Natural killer cell (primary cell): ENCODE measurements around the gene IL10RA. TPM values are rescaled to one million over a fixed set of nuclear protein-coding genes. Genes with fewer than 3 reads are reported as not detected.

ENCODE experiments used
- ATAC-seq, 3 donors: fragments of 150-1000 bp in 2 of 3; fragments of 200-7000 bp in 1 of 3; cut with Tn5 transposase; 1 replicate in 1 of 3; 2 replicates in 2 of 3; pipeline ENCODE4 v1.10.0; 2021; ENCODE audit warnings: mild to moderate bottlenecking in 2 of 3, moderate library complexity in 2 of 3
- DNase-seq, 2 donors: peaks; one replicate each; pipeline versions ENCODE4 v3.0.0 to v3.0.0-alpha.2; 2013 to 2021; ENCODE audit warnings: mixed read lengths in 1 of 2
- H3K27ac ChIP-seq: one replicate; pipeline ENCODE4 v1.5.1; 2013; ENCODE audit warnings: mild to moderate bottlenecking, low read length
- H3K27me3 ChIP-seq: one replicate; pipeline ENCODE4 v1.6.1; 2013; ENCODE audit warnings: low read length; ENCODE audit not compliant: control insufficient read depth, insufficient read depth
- H3K36me3 ChIP-seq: one replicate; pipeline ENCODE4 v1.6.1; 2013; ENCODE audit warnings: low read length; ENCODE audit not compliant: control insufficient read depth, insufficient read depth
- H3K4me1 ChIP-seq: one replicate; pipeline ENCODE4 v1.6.1; 2013; ENCODE audit warnings: low read length; ENCODE audit not compliant: control insufficient read depth, insufficient read depth
- H3K4me3 ChIP-seq: one replicate; pipeline ENCODE4 v1.5.1; 2013; ENCODE audit warnings: low read length
- H3K9me3 ChIP-seq: one replicate; pipeline ENCODE4 v1.6.1; 2013; ENCODE audit warnings: low read length; ENCODE audit not compliant: control insufficient read depth, insufficient read depth
- H3K27ac Mint-ChIP-seq, 2 donors: one replicate each; pipeline ENCODE4 v1.8.0; 2022; ENCODE audit warnings: mild to moderate bottlenecking in 2 of 2, mixed read lengths in 2 of 2, moderate library complexity in 1 of 2
- H3K27me3 Mint-ChIP-seq, 2 donors: one replicate each; pipeline ENCODE4 v1.8.0; 2022; ENCODE audit warnings: low read depth in 2 of 2, mixed read lengths in 2 of 2
- H3K36me3 Mint-ChIP-seq: one replicate; pipeline ENCODE4 v1.8.0; 2022; ENCODE audit warnings: mixed read lengths
- H3K4me1 Mint-ChIP-seq, 2 donors: one replicate each; pipeline ENCODE4 v1.8.0; 2022; ENCODE audit warnings: mixed read lengths in 2 of 2
- H3K4me3 Mint-ChIP-seq: one replicate; pipeline ENCODE4 v1.8.0; 2022; ENCODE audit warnings: mild to moderate bottlenecking, moderate library complexity, mixed read lengths
- H3K9me3 Mint-ChIP-seq, 2 donors: one replicate each; pipeline ENCODE4 v1.8.0; 2022; ENCODE audit warnings: mixed read lengths in 2 of 2
- CTCF ChIP-seq: fragments of 200-600 bp; IDR thresholded peaks from one replicate; pipeline ENCODE4 v1.8.0; 2022; ENCODE audit warnings: antibody characterized with exemption
- WGBS: methylation state at CpG from one replicate; pipeline ENCODE4 v1.1.7; 2013; ENCODE audit warnings: missing lambda C conversion rate; ENCODE audit not compliant: insufficient coverage; 5-methylcytosine and 5-hydroxymethylcytosine counted together
- intact Hi-C: fragments of 100-400 bp; cut with micrococcal nuclease; formaldehyde crosslinking; loops from one replicate; pipeline ENCODE4 v1.14.2; 2022
- total RNA-seq, 4 donors: library from RNA; stranded (reverse); fragments of 120-200 nt in 1 of 4; gene quantifications; one replicate each; pipeline versions ENCODE4 v1.2.3 to v1.2.4, GENCODE V29; 2013 to 2022

IL10RA gene
- total RNA-seq, 3 donors from 2014 or later (not counting 1 experiment from before 2014, with no cell fraction given) = 263 to 286 (median 268) TPM

GRCh38 chr11:118003456-118003855 lies 17.3 kb downstream of the IL10RA start:
- H3K27ac ChIP-seq = peak overlapping the region; percentile 75
- peaks cover 90 to 96% of the 10 kb centered on the region in 2 donors for H3K4me1 Mint-ChIP-seq
- H3K36me3 ChIP-seq = peaks cover 31% of the 10 kb centered on the region
- no peaks in the 10 kb centered on the region for H3K9me3 ChIP-seq
- no peak for ATAC-seq
- peak overlapping the region; percentile 93 to 97 for H3K27ac Mint-ChIP-seq
- WGBS = 50% methylated on average over 2 of the region's 4 CpGs
- DNase-seq = peak in 1 of 2 donors; percentile 28
- H3K9me3 Mint-ChIP-seq = peaks cover 0 to 6% of the 10 kb centered on the region in 2 donors
- intact Hi-C loops = loop anchor here (10.0 kb wide), 1 partner anchor 221 kb away; the partner anchor contains the start of gene JAML
- peaks cover 99% of the 10 kb centered on the region for H3K4me1 ChIP-seq
- TF ChIP-seq CTCF = no peak
- H3K36me3 Mint-ChIP-seq = peaks cover 2% of the 10 kb centered on the region
- H3K27me3 Mint-ChIP-seq = no peaks in the 10 kb centered on the region
- H3K4me3 Mint-ChIP-seq = peak overlapping the region; percentile 87
- no peaks in the 10 kb centered on the region for H3K27me3 ChIP-seq
- no peak overlapping the region for H3K4me3 ChIP-seq

- Mint-ChIP-seq H3K27me3 (no peaks in the 10 kb centered on the region), H3K4me3 (peak overlapping the region; percentile 87), H3K9me3 (peaks cover 0 to 6% of the 10 kb centered on the region in 2 donors), H3K36me3 (no peaks in the 10 kb centered on the region), H3K4me1 (peaks cover 96 to 100% of the 10 kb centered on the region in 2 donors), H3K27ac (peak overlapping the region; percentile 93 to 97)
- Histone ChIP-seq H3K27me3 (no peaks in the 10 kb centered on the region), H3K36me3 (peaks cover 18% of the 10 kb centered on the region), H3K9me3 (no peaks in the 10 kb centered on the region), H3K4me1 (peaks cover 99% of the 10 kb centered on the region), H3K4me3 (no peak overlapping the region), H3K27ac (peak overlapping the region; percentile 75)
- intact Hi-C loops = loop anchor here (5.0 to 10.0 kb wide), 2 partner anchors 37 to 220 kb away; partner anchors contain the start of gene JAML
- ATAC-seq (no peak), DNase-seq (no peak)
- 92% methylated on average over 7 of the region's 7 CpGs for WGBS
- no peak for TF ChIP-seq CTCF
Observed at GRCh38 chr11:118004543-118005223, 18.5 kb downstream of the IL10RA start.

- peaks cover 95 to 100% of the 10 kb centered on the region in 2 donors for H3K4me1 Mint-ChIP-seq
- no peaks in the 10 kb centered on the region for H3K36me3 Mint-ChIP-seq
- H3K27ac Mint-ChIP-seq = peak overlapping the region; percentile 93 to 97
- peak overlapping the region; percentile 5 for H3K4me3 Mint-ChIP-seq
- Histone ChIP-seq H3K4me1 (peaks cover 99% of the 10 kb centered on the region), H3K27ac (peak overlapping the region; percentile 92), H3K36me3 (peaks cover 10% of the 10 kb centered on the region), H3K9me3 (no peaks in the 10 kb centered on the region), H3K4me3 (no peak overlapping the region), H3K27me3 (no peaks in the 10 kb centered on the region)
- peaks cover 0 to 6% of the 10 kb centered on the region in 2 donors for H3K9me3 Mint-ChIP-seq
- intact Hi-C loops = loop anchor here (2.0 to 10.0 kb wide), 3 partner anchors 38 to 219 kb away; partner anchors contain the start of gene JAML
- no peak for TF ChIP-seq CTCF
- no peak for DNase-seq
- H3K27me3 Mint-ChIP-seq = no peaks in the 10 kb centered on the region
- ATAC-seq = no peak
- 95% methylated on average over 12 of the region's 12 CpGs for WGBS
Observed at GRCh38 chr11:118005224-118006152, 19.3 kb downstream of the IL10RA start.
